ENCODE results near the gene KAT6B.

The KAT6B gene

DNA sequence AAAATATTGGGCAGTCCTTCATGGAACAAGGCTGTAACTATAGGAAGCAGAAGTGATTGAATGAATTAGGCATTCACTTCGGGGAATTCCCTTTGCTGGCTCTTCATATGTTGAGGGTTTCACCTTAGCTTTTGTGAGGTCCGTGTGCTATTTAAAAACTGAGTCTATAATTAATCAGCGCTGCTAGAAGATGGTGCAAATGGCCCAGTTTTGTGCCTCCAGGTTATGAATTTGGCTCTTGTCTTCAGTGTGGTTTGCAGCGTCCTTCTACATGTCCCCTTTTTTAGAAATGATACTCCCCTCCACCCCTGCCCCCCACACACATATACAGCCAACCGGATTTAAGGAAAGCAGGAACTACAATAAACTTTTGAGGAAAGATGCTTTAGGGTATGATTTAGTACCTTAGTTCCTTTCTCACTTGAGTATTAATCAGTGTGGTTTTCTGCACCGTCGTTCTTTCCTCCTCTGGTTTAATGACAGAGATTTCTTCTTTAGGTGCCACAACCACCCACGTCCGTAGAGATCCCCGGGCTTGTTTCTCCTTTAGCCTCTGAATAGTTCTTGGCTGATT is 174.4 kb downstream of the KAT6B start:
- Histone ChIP-seq H3K27me3 (ENCODE audit: control insufficient read depth, insufficient read depth, low read length) (no peaks in the 10 kb centered on the region), H3K9me3 (ENCODE audit: control insufficient read depth, low read length) (no peaks in the 10 kb centered on the region), H3K4me2 (ENCODE audit: low read length) (no peak overlapping the region), H3K79me2 (no peaks in the 10 kb centered on the region), H3K4me1 (no peaks in the 10 kb centered on the region), H3K36me3 (ENCODE audit: control insufficient read depth, insufficient read depth, low read length) (no peaks in the 10 kb centered on the region), H3K27ac (no peak overlapping the region), H2AFZ (no peak overlapping the region), H3K4me3 (ENCODE audit: low read depth, low read length) (no peak overlapping the region), H3K9ac (no peak overlapping the region)
- TF ChIP-seq, protein P1, sequence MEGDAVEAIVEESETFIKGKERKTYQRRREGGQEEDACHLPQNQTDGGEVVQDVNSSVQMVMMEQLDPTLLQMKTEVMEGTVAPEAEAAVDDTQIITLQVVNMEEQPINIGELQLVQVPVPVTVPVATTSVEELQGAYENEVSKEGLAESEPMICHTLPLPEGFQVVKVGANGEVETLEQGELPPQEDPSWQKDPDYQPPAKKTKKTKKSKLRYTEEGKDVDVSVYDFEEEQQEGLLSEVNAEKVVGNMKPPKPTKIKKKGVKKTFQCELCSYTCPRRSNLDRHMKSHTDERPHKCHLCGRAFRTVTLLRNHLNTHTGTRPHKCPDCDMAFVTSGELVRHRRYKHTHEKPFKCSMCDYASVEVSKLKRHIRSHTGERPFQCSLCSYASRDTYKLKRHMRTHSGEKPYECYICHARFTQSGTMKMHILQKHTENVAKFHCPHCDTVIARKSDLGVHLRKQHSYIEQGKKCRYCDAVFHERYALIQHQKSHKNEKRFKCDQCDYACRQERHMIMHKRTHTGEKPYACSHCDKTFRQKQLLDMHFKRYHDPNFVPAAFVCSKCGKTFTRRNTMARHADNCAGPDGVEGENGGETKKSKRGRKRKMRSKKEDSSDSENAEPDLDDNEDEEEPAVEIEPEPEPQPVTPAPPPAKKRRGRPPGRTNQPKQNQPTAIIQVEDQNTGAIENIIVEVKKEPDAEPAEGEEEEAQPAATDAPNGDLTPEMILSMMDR (IDR thresholded peaks at IDR 0.05): no peak

DNA sequence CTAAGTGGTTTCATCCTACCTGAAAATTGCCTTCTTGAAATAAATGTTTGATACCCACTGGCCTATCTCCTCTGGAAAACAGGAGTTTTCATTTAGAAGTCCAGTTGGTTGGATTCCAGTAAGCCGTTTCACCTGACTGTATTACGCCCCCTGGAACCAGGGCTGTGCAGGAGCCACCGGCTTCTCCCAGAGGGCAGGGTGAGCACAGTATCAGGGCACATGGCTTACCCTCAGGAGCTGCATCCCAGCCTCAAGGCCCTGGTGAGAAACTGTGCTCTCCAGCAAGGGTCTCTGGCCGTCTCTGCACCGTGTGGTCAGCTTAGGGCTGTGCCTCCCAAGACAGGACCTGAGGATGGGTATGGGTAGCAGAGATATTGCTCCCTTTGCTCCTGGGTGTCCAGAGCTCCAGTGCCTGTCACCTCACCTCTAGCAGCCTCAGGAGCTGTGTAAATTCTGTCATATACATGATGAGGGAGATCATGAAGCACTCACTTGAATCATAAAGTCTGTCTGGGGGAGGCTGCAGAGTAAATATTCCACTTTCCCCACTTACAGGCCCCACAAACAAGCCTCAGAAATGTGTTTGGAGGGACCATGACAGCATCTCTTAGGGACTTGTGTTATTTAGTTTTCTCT is 175.4 kb downstream of the KAT6B start:
- TF ChIP-seq, protein P1 (IDR thresholded peaks at IDR 0.05): no peak
- Histone ChIP-seq H3K79me2 (peaks cover 2% of the 10 kb centered on the region), H2AFZ (no peak overlapping the region), H3K4me3 (ENCODE audit: low read depth, low read length) (no peak overlapping the region), H3K9me3 (ENCODE audit: control insufficient read depth, low read length) (no peaks in the 10 kb centered on the region), H3K4me1 (no peaks in the 10 kb centered on the region), H3K36me3 (ENCODE audit: control insufficient read depth, insufficient read depth, low read length) (no peaks in the 10 kb centered on the region), H3K27me3 (ENCODE audit: control insufficient read depth, insufficient read depth, low read length) (no peaks in the 10 kb centered on the region), H3K4me2 (ENCODE audit: low read length) (no peak overlapping the region), H3K27ac (no peak overlapping the region), H3K9ac (no peak overlapping the region)

DNA sequence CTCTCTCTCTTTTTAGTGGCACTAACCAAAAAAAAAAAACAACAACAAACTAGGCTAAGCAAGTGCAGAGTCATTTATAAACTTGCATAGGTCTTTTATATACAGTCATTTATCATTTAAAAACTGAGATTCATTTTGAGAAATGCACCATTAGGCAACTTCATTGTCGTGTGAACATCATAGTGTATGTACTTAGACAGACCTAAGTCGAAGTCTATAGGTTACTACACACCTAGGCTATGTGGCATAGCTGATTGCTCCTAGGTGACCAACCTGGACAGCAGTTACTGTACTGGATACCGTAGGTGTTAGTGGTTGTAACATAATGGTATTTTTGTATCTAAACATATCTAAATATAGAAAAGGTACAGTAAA is 175.9 kb downstream of the KAT6B start:
- Histone ChIP-seq H3K79me2 (peaks cover 2% of the 10 kb centered on the region), H3K4me2 (ENCODE audit: low read length) (no peak overlapping the region), H3K27me3 (ENCODE audit: control insufficient read depth, insufficient read depth, low read length) (no peaks in the 10 kb centered on the region), H3K36me3 (ENCODE audit: control insufficient read depth, insufficient read depth, low read length) (no peaks in the 10 kb centered on the region), H3K4me1 (no peaks in the 10 kb centered on the region), H3K27ac (no peak overlapping the region), H3K4me3 (ENCODE audit: low read depth, low read length) (no peak overlapping the region), H2AFZ (no peak overlapping the region), H3K9me3 (ENCODE audit: control insufficient read depth, low read length) (no peaks in the 10 kb centered on the region), H3K9ac (no peak overlapping the region)
- TF ChIP-seq, protein P1 (IDR thresholded peaks at IDR 0.05): no peak

DNA sequence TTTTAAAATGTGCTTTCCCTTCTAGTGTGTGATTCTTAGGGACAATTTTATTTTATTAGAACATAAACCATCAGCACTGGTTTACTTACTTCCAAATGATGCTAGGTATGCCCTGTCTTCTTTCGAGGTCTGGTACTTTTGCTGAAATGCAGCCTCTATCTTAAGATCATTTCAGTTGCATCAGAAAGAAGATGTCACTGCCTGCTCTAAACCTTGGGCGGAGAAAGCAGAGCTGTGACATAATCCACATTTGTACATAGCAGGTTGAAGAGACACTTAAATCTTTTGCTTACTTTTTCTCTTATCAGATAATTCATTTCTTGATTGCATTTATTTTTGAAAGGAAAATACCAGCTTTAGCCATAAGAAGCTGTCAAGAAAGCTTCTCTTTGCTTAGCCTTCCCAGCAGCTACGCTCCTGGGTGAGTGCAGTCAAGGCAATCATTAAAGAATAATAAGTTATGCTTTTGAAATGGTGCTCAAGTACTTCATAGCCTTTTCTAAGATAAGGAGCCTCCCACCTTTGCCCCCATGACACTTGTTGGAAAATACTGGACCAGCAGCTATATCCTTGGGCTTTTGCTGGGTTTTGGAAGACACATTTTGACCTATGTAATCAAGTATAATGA is 176.7 kb downstream of the KAT6B start:
- no peaks in the 10 kb centered on the region for H3K27me3 ChIP-seq (ENCODE audit: control insufficient read depth, insufficient read depth, low read length)
- TF ChIP-seq, protein P1 (IDR thresholded peaks at IDR 0.05): no peak
- H3K9me3 ChIP-seq (ENCODE audit: control insufficient read depth, low read length): no peaks in the 10 kb centered on the region
- no peak overlapping the region for H3K4me3 ChIP-seq (ENCODE audit: low read depth, low read length)
- H3K4me2 ChIP-seq (ENCODE audit: low read length): no peak overlapping the region
- peaks cover 2% of the 10 kb centered on the region for H3K79me2 ChIP-seq
- no peaks in the 10 kb centered on the region for H3K4me1 ChIP-seq
- no peak overlapping the region for H3K27ac ChIP-seq
- H2AFZ ChIP-seq: no peak overlapping the region
- no peaks in the 10 kb centered on the region for H3K36me3 ChIP-seq (ENCODE audit: control insufficient read depth, insufficient read depth, low read length)
- no peak overlapping the region for H3K9ac ChIP-seq

Data from parathyroid adenoma (tissue), 2 donors.